HG03457 (cell line): ENCODE results near the gene ECI1.
"Not testable (repeated sequence)": the region's sequence is repeated elsewhere in the genome, so short reads cannot be mapped to it uniquely, and the experiment has no call there.

Source experiments
- ATAC-seq: cut with Tn5 transposase; IDR thresholded peaks from one replicate; pipeline ENCODE4 v1.9.1; 2021; ENCODE audit warnings: moderate number of reproducible peaks; ENCODE audit not compliant: unreplicated experiment

Gene ECI1

GRCh38 chr16:2257726-2258125 lies 6.3 kb upstream of the ECI1 start:
- ATAC-seq, result no peak

- no peak for ATAC-seq
Observed at GRCh38 chr16:2256531-2257140, 5.2 kb upstream of the ECI1 start.

- ATAC-seq, result no peak
Observed at GRCh38 chr16:2253293-2253692, 1.9 kb upstream of the ECI1 start.

DNA sequence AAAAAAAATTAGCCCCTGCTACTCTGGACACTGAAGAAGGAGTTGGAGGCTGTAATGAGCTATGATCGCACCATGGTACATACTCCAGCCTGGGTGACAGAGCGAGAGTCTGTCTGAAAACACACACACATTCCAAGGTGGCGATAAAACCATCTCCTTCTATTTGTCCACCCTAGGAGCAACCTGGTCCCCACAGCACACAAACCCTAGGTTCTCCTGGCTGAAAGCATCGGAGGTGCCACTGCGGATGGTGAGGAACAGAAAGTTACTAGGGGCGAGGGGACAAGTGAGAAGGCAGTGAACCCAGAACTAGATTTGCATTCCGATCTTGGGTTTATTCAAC lies 1.4 kb upstream of the ECI1 start:
- ATAC-seq, result no peak

- no peak for ATAC-seq
Observed at GRCh38 chr16:2250652-2251295, 613 bp downstream of the ECI1 start.

DNA sequence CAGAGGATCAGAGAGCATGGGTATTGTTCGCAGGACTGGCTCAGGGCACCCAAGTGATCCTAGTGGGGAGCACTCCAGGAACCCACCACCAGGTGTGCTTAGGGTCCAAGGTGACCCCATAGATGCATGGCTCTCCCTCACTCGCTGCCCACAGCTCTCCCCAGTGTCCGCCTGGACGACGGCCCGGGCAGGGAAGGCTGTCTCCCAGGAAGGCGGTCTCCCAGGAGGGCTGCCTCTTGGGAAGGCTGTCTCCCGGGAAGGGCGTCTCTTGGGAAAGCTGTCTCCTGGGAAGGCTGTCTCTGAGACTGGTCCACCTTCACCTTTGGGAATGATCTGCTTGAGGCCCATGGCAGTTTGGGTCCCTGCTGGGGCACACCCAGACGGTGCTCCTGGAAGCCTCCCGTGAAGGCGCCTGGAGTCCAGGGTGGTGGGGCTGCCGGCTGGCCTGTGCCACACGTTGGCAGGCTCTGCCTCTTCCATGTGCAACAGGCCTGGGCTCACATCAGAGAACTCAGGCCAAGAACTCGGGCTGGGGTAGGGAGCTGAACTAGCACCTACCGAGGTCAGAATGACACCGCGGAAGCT lies 5.0 kb downstream of the ECI1 start:
- ATAC-seq, result no peak

DNA sequence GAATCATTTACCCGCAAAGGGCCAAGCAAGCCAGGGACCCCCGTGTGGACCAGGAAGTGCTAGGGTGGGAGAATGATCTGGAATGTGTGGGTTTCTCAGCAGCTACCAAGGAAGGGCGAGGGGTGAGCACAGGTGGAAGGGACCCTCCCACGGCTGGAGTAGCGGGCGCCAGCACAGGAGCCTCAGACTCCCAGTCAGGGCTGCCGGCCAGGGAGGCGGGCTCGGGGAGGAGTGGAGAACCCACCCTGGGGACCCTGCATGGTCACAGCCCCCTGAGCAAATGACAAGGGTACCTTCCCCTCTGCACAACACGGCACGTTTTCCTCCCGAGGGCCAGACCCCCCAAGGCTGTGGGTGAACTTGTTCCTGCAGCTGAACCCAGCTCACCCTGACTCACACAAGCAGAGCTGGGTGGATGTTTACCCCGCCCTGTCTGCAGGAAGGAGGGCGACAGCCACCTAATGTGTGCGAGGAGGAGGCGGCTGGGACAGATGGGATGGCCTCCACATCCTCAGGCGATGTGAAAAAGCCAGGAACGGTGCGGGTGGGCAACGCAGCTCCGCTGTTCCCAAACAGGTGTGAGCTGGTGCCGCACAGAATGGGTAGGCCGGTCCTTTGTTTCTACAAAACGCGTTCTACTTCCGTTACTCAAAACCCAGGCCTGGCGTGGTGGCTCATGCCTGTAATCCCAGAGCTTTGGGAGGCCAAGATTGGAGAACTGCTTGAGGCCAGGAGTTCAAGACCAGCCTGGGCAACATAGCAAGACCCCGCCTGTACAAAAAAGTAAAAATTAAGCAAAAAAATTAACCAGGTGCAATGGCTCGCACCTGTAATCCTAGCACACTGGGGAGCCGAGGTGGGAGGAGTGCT lies 6.2 kb downstream of the ECI1 start:
- ATAC-seq, result no peak

DNA sequence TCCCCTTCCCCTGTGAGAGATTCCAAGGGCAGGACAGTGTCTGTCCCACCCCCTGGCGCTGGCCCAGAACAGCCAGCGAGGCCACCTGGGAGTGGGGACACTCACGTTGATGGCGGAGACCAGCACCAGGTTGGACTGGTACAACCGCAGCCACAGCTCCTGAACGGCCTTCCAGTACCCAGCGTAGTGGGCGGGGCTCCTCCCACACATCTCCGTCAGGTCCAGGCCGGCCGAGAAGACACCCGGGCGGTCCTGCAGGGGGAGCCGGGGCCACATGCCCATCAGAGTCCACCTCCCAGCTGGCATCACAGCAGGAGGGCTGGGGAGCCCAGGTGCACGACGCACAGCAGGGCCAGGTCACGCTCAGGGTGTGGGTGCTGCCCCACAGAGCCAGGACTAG lies 7.1 kb downstream of the ECI1 start:
- no peak for ATAC-seq

GRCh38 chr16:2243781-2244180 lies 7.6 kb downstream of the ECI1 start:
- no peak for ATAC-seq

DNA sequence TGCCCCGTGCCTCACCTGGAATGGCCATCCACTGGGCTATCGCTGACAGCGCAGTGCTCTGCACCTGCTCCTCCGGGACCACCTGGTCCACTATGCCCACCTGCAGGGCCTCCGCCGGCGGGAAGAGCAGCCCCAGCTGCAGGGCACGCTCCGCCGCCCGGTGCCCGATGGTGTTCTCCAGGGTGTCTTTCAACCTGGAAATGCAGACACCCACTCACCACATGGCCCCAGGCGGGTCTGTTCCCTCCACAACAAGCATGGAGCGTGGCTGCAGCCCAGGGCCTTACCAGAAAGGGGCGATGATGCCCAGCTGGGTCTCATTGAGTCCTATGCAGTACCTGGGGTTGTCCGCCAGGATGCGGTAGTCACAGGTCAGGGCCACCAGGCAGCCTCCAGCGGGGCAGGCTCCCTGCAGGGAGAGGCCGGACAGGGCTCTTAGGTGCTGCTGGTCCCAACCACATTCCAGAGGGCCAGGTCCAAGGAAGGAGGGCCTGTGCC lies 8.3 kb downstream of the ECI1 start:
- ATAC-seq, result no peak

GRCh38 chr16:2242598-2242997 lies 8.8 kb downstream of the ECI1 start:
- no peak for ATAC-seq

DNA sequence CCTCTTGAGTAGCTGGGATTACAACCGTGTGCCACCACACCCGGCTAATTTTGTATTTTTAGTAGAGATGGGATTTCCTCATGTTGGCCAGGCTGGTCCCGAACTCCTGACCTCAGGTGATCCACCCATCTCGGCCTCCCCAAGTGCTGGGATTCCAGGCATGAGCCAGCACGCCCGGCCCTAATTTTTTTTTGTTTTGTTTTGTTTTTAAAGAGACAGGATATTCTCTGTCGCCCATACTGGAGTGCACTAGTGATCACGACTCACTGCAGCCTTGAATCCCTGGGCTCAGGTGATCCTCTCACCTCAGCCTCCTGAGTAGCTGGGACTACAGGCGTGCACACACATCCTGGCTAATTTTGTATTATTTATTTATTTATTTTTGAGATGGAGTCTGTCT lies 11.1 kb downstream of the ECI1 start:
- ATAC-seq, result not testable (repeated sequence)

DNA sequence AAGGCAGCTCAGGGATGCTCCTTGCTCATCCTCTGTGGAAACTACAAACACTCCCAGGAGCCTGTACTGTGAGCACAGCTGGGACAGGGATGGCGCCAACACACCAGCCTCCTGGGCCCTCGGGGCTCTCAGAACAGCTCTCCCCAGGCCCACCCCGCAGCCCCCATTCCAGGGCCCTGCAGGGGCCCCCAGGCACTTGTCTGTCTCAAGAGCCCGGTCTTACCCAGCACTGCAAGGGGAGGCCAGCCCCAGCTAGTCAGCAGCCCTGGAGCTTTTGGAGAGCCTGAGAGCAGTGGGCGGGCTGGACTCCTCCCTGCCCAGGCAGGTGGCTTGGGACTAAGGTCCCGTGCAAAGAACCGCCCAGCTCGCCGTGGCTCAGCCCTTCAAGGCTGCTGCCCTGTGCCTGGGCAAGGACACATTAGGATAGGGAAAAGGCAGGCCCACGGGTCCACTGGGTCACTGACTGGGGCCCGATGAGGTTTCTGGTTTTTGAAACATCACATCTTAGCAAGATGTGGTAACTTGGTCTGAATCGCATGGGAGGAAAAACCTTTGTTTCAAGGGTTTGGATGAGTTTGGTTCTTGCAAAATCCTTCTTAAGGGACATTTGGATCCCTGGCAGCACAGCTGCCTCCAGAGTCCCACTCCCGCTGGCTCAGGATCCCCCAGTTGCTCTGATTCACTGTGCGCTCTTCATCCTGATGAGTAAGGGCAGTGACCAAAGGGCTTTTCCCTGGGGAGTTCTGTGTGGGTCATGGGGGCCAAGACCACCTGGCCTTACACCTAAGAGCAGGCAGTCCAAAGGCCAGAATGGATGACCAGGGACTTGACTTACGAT lies 12.3 kb downstream of the ECI1 start:
- ATAC-seq, result no peak

DNA sequence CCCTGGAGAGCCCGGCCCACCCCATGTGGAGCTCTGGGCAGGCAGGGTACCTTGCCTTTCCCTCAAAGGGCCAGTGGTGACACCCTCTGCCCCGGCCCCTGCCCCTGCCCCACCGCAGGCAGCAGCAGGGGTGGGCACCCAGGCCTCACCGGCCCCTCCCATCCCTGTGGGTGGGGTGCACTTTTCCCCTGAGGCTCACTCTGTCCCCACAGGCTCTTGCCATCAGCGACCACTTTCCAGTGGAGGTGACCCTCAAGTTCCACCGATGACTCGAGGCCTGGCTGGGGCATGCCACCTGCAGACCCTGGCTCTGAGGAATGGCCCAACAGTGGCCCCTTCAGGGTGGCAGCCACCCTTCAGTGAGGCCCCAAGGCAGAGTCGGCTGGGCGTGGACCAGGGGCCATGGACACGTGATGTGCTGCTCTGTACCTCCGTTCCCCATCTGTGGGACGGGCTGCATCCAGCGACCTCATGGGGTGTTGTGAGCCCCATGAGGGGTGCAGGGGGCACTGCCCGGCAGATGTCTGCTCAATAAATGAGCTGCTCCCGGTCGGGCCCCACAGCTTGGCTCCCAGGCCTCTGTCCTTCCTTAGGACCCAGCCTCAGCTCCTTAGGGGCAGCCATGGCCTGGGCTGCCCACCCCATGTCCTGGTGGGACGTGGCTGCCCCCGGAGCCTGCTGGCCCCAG lies 13.1 kb downstream of the ECI1 start:
- no peak for ATAC-seq

- no peak for ATAC-seq
Observed at GRCh38 chr16:2237493-2238149, 13.8 kb downstream of the ECI1 start.

- no peak for ATAC-seq
Observed at GRCh38 chr16:2237102-2237482, 14.3 kb downstream of the ECI1 start.

DNA sequence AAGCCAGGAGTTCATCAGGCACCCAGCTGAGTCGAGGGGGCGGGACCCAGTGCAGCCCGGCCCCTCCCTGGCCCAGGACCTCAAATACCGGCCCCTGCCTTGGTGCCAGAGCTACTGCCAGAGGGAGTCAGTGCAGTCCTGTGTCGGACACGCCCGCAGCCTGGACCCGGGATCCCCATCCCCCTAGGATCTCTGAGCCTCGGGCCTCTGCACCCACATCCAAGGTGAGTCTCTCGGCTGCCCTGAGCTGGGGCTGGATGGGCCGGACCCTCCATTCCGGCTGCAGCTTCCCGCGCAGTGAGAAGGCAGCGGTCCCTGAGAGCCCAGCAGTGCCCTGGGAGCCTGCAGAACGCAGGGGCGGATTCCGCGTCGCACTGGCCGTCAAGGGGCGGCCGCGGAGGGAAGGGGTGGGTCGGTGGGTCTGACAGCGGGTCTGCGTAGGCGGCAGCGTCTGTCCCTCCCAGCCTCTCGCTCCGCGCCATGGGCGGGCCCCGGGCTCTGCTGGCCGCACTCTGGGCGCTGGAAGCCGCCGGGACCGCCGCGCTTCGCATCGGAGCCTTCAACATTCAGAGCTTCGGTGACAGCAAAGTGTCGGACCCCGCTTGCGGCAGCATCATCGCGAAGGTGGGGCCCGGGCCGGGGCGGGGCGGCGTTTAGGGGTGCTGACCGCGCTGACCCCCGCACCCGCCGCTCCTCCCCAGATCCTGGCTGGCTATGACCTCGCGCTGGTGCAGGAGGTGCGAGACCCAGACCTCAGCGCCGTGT lies 14.9 kb downstream of the ECI1 start, which contains the start of gene DNASE1L2:
DNASE1L2 (plus strand) TSS at position 108 of the 765 bp plus-strand sequence; CDS start at position 481, 373 bp downstream.
- no peak for ATAC-seq

GRCh38 chr16:2235695-2236336 lies 15.6 kb downstream of the ECI1 start:
- ATAC-seq, result no peak
